Motor neuron (in vitro differentiated cells): Measurements from ENCODE around the gene CACNA1S. TPM values are rescaled to one million over a fixed set of nuclear protein-coding genes. Genes with fewer than 3 reads are reported as not detected.
A peak's percentile ranks its signal among the peaks of the same experiment; 100 is the strongest.

ENCODE experiments used
- ATAC-seq, 8 experiments: fragments of 200-7000 bp; cut with Tn5 transposase; replicated peaks in 6 of 8; 2 replicates each; pipeline ENCODE4 v1.8.0; 2021; ENCODE audit warnings: mild to moderate bottlenecking in 8 of 8, moderate library complexity in 8 of 8
- H3K27ac ChIP-seq, 2 donors: fragments of 250-450 bp; sonication (Bioruptor Pico); 2 replicates each; pipeline ENCODE4 v1.9.0; 2021; ENCODE audit warnings: antibody characterized with exemption in 2 of 2, mild to moderate bottlenecking in 2 of 2, moderate library complexity in 1 of 2
- H3K4me1 ChIP-seq, 2 donors: fragments of 250-450 bp; sonication (Bioruptor Pico); replicated peaks in 1 of 2; 2 replicates each; pipeline ENCODE4 v1.6.1; 2021; ENCODE audit warnings: antibody characterized with exemption in 2 of 2, mild to moderate bottlenecking in 2 of 2, moderate library complexity in 1 of 2
- H3K4me3 ChIP-seq, 5 donors: fragments of 250-450 bp; sonication (Bioruptor Pico); 2 replicates each; pipeline ENCODE4 v1.9.0; 2021; ENCODE audit warnings: antibody characterized with exemption in 5 of 5, mild to moderate bottlenecking in 5 of 5, moderate library complexity in 4 of 5
- WGBS, 10 experiments: fragments of 450-650 bp; shearing (Covaris generic); methylation state at CpG; one replicate each; pipeline ENCODE4 v1.0.0; 2022; 5-methylcytosine and 5-hydroxymethylcytosine counted together
- in situ Hi-C, 9 experiments: fragments of 400-800 bp; cut with MboI; loops; one replicate each; pipeline ENCODE4 v1.15.0; 2021; ENCODE audit warnings: low sequenced_read_pairs in 9 of 9, low pct_unique_long_range_greater_than_20kb in 2 of 9; ENCODE audit not compliant: unreplicated experiment in 9 of 9
- total RNA-seq, 8 experiments: library from RNA; unstranded; fragments of 300-600 nt; gene quantifications; 2 replicates each; pipeline versions ENCODE4 v1.2.3 to v1.2.4, GENCODE V29; 2022

CACNA1S gene
- total RNA-seq, 8 experiments from 2014 or later: under 0.01 to 0.09 (median 0.04) TPM; not detected in 4

DNA sequence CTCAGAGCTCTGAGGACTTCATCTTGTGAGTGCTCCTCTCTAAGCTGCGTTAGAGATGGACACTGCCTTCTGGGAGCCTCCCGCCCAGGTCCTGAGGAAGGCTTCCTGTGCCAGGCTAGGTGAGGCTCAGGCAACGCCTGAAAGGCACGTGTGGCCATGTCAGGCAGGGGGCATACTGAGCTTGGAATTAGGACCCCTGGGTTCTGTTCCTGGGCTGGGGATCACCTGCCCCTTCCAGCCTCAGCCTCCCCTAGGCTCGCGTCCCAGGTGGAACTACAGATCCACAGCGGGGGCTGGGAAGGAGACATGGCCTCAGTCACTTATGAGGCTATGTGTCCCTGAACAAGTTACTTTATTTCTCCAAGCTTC lies 24.8 kb upstream of the CACNA1S start:
- in situ Hi-C loops: no loop called here
- 90 to 100% (median 100%) methylated on average over 2 to 7 of the region's 7 CpGs; no CpG with 5 or more reads in 5 of the 10 experiments for WGBS, 10 experiments
- Histone ChIP-seq H3K4me1 (no peaks in the 10 kb centered on the region), H3K27ac (no peak overlapping the region), H3K4me3 (no peak overlapping the region)
- no peak for ATAC-seq

DNA sequence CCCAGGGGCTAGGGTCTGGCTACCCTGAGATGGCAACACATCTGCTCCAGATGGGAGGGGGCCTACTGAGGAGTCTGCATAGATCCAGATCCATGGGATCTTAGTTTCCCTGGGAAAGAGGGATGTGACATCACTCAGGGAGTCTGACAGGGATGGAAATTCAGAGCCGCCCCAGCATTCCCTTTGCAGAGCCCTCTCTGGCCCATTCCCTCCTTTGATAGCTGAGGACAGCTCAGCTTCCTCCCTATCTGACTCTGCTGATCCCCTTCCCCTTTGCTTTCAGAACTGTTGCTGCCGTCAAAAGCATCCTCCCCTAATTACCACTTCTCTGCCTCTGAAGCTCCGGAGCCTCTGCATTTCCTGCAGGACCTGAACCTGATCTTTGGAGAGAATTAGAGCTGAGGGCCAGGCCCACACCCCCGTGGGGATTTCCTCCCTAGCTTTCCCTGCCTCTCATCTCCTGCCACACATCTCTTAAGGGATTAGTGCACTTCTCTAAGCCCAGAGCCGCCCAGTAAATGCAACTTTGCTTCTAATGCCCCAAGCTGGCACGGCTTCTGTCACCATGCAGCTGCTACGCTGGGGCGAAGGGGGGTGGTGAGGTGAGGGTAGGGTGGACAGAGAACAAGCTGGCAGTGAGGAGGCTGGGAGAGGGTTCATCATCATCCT lies 24.3 kb upstream of the CACNA1S start:
- in situ Hi-C loops: no loop called here
- H3K4me3 ChIP-seq: no peak overlapping the region
- no peak for ATAC-seq
- no peak overlapping the region for H3K27ac ChIP-seq
- no peaks in the 10 kb centered on the region for H3K4me1 ChIP-seq
- 40 to 100% (median 84%) methylated on average over 1 to 6 of the region's 8 CpGs; no CpG with 5 or more reads in 2 of the 10 experiments for WGBS, 10 experiments

DNA sequence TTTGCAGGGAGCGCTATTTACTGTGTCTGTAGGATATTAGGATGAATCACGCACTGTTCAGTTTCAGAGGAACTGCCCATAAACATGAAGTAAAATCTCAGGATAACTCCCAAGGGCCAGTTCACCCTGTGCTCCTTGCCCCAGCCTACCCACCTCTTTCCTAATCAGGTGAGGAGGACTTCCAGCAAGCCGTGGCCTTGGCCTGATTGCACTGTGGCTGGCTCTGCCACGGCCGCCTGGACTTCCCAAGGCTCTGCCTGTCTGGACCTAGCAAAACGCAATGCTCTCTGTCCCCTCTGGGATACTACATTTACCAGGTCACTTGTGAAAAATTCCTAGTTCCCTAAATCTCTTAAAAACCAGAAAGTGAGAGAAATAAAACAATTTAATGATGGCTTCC lies 22.2 kb upstream of the CACNA1S start:
- no peaks in the 10 kb centered on the region for H3K4me1 ChIP-seq
- in situ Hi-C loops: no loop called here
- no peak for ATAC-seq
- 89 to 100% (median 97%) methylated on average over 2 to 6 of the region's 6 CpGs; no CpG with 5 or more reads in 3 of the 10 experiments for WGBS, 10 experiments
- H3K4me3 ChIP-seq: no peak overlapping the region
- no peak overlapping the region for H3K27ac ChIP-seq

DNA sequence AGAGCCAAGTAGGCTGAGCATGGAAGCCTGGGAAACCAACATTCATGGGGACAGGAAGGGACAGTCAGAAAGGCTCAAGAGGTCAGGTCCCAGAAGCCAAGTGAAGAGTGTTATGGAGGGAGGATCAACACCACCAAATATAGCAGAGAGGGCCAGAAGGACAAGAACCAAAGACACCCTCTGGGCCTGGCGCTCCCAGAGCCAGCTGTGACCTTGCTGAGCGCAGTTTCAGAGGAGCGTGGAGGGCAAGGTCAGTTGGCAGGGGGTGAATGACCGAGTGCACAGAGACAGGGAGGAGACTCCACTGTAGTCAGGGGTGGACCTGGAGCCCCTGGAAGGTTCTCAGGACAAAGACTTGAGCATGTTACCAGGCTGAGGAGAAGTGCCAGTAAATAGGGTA lies 19.2 kb upstream of the CACNA1S start:
- WGBS, 10 experiments: 49 to 100% (median 84%) methylated on average over 1 to 4 of the region's 4 CpGs; no CpG with 5 or more reads in 4 of the 10 experiments
- no peak for ATAC-seq
- in situ Hi-C loops: no loop called here
- H3K27ac ChIP-seq: no peak overlapping the region
- no peak overlapping the region for H3K4me3 ChIP-seq
- H3K4me1 ChIP-seq: no peaks in the 10 kb centered on the region

DNA sequence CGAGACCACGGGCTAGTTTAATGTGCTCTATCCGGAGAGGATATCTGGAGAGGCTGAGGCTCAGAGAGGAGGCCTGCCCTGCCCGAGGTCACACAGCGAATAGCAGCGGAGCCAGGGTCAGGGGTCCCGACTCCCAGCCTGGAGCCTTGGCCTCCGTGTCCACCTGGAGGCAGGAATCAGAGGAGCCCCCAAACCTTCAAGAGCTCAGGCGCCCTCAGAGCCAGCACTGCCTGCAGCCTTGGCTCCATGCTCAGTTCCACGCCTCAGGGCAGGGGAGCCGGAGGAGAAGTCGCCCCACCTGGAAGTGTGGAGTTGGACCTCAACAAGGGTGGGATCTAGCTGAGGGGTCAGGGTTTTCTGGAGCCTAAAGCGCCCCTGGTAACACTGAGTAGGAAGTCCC lies 16.7 kb upstream of the CACNA1S start:
- no peak overlapping the region for H3K4me3 ChIP-seq
- WGBS, 10 experiments: 33 to 100% (median 89%) methylated on average over 1 to 13 of the region's 13 CpGs; no CpG with 5 or more reads in 2 of the 10 experiments
- ATAC-seq: no peak
- no peaks in the 10 kb centered on the region for H3K4me1 ChIP-seq
- no peak overlapping the region for H3K27ac ChIP-seq
- in situ Hi-C loops: no loop called here

DNA sequence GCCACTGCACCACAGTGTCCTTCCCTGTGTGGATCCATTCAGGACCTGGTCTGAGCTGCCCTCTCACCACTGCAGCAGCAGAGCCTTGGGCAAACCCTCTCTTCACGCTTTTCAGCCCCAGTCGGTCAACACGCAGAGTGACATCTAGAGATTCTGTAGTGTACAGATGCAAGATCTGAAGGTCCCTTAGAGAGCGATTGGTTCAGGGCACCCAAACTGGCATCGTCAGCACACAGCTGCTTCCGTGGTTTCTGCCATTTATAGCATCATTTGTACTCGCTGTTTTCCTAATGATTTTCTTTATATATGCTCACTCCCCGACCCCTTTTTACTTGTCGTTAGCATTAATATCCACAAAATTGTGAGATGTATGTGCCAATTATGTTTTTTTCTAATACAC lies 16.2 kb upstream of the CACNA1S start:
- no peaks in the 10 kb centered on the region for H3K4me1 ChIP-seq
- WGBS, 10 experiments: 17 to 100% (median 90%) methylated on average over 1 to 9 of the region's 9 CpGs
- in situ Hi-C loops: no loop called here
- no peak overlapping the region for H3K27ac ChIP-seq
- H3K4me3 ChIP-seq: no peak overlapping the region
- ATAC-seq: peak in 2 of 8 experiments; percentile 4 to 17

DNA sequence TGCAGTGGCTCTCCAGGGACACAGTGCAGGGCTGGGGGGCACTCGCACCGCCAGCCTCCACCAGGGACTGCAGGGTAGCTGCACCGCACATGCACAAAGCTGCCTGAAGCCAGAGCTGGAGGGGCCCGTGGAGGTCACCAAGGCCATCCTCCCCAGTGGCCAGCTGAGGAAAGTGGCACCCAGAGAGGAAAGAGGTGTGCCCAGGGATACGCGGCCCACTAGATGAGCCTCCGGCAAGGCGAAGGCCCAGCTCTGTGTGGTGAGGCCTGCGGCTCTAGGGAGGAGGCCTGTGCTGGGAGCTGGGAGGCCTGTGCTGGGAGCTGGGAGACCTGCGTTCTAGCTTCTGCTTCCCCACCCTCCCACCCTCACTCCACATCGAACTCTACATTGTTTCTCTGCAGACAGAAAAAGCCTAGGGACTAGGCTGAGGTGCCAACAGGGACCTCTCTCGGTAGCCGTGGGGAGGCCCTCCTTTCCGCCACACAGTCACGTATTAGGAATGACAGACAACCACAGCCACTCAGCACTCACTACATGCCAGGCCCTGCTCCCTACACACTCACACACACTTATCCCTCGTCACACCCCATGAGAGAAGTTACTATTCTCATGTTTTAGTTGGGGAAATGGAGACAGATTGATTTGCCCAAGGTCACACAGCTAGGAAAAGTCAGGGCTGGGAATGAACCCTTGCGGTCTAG lies 15.7 kb upstream of the CACNA1S start:
- peak in 5 of 8 experiments; percentile 20 to 49 (median 26) for ATAC-seq
- Histone ChIP-seq H3K27ac (no peak overlapping the region), H3K4me1 (no peaks in the 10 kb centered on the region), H3K4me3 (no peak overlapping the region)
- in situ Hi-C loops: no loop called here
- 55 to 100% (median 86%) methylated on average over 3 to 4 of the region's 17 CpGs; no CpG with 5 or more reads in 7 of the 10 experiments for WGBS, 10 experiments

DNA sequence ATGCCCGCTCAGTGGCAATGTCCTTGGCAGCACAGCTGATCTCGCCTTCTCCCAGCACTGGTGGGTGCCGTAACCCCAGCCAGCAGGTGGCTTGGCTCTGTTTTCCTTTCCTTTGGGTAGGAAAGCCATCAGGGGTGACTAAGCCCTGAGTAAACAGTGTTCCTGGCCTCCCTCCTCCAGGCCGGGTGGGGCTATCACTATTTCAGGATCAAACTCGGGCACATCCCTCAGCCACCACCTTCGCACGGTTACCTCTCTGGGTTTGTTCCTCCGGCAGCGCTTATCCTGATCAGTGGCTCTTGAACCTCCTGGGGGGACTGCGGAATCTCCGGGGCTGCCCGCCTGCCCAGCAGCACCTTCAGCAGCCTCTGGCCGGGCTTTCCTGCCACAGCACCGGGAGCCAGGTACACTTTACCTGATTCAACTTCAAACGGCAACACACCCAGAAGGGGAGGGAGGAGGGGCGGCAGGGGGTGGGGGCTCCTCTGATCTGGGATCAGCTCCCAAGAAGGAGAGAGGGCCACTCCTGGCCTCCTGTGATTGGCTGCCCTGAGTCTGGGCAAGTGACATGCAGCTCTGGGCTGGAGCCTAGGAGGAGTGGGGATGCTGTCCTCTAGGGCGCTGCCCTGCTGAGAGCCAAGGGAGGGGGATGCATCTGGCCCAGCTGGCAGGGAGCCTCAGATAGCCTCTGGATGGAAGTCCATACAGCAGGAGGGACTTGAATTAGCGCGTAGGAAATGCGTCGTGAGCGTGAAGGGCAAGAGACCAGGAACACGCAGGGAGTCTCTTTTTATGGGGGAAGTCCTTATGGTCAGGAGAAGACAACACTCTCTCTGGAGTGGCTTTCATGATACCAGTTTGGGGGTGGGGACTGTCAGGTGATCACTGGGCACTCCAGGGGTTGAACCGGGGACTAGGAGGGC lies 14.9 kb upstream of the CACNA1S start, which contains the start of gene ASCL5:
TSS of gene ASCL5 (minus strand) at position 353 of the 923 bp plus-strand sequence. CDS start 11,812 bp downstream, outside the sequence.
- peak in 6 of 8 experiments; percentile 4 to 63 (median 32) for ATAC-seq
- H3K4me1 ChIP-seq: no peaks in the 10 kb centered on the region
- no peak within 1 kb of the TSS for H3K27ac ChIP-seq
- 31 to 100% (median 82%) methylated on average over 1 to 10 of the region's 24 CpGs; no CpG with 5 or more reads in 2 of the 10 experiments for WGBS, 10 experiments
- in situ Hi-C loops: no loop called here
- no peak within 1 kb of the TSS for H3K4me3 ChIP-seq

DNA sequence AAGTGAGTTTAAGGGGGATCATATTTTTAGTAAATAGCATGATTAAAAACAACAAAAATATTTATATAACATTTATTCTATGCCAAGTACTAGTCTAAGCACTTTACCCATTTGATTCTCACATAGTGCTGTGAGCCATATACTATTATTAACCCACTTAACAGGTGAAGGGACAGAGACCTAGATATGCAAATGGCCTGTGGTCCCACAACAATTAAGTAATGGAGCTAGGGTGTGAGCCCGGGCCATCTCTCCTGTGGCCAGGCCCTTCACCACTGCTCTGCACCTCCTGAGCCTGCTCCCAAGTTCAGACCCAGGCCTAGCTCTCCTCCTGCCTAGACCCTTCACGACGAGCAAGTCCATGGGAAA lies 14.2 kb upstream of the CACNA1S start:
- no peak for ATAC-seq
- Histone ChIP-seq H3K4me1 (no peaks in the 10 kb centered on the region), H3K27ac (no peak overlapping the region), H3K4me3 (no peak overlapping the region)
- in situ Hi-C loops: no loop called here
- WGBS, 10 experiments: 62 to 100% (median 79%) methylated on average over 1 to 3 of the region's 3 CpGs; no CpG with 5 or more reads in 4 of the 10 experiments

DNA sequence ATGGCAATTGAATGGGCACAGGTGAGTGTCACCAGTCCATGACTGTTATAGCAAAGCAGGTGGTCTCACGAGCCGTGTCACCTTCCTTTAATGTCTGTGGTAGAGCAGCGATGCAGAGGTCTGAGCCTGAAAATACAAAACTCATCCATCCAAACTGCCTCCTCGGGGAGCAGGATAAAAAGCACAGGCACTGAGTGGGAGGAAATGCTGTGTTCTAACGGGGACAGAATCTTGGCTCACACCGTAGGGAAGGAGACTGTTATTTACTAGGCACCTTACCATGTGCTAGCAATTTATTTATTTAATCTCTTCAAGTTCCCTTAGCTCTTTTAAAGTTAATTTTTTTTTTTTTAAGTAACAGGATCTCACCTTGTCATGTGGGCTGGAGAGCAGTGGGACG lies 13.6 kb upstream of the CACNA1S start:
- ATAC-seq: no peak
- Histone ChIP-seq H3K4me3 (no peak overlapping the region), H3K4me1 (no peaks in the 10 kb centered on the region), H3K27ac (no peak overlapping the region)
- in situ Hi-C loops: no loop called here
- 40 to 100% (median 63%) methylated on average over 1 to 7 of the region's 7 CpGs for WGBS, 10 experiments

DNA sequence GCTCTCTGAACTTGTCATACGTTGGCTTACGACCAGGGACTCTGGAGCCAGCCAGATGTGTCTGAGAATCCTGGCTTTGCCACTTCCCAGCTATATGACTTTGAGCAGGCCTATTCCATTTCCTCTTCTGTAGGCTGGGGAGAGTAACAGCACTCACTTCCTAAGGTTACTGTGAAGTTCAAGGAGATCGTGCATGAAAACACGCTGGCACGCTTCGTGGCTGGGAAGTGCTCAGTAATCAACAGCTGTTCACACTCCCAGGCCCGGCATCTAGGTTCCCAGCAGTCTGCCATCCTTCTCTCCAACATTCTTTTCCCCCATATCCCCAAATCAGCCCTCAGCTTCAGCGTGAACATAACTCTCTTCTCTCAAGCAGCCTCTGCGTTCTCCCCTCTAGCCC lies 12.8 kb upstream of the CACNA1S start:
- ATAC-seq: no peak
- in situ Hi-C loops: no loop called here
- Histone ChIP-seq H3K4me3 (no peak overlapping the region), H3K27ac (no peak overlapping the region), H3K4me1 (no peaks in the 10 kb centered on the region)
- 57 to 90% (median 75%) methylated on average over 2 to 9 of the region's 9 CpGs; no CpG with 5 or more reads in 2 of the 10 experiments for WGBS, 10 experiments

DNA sequence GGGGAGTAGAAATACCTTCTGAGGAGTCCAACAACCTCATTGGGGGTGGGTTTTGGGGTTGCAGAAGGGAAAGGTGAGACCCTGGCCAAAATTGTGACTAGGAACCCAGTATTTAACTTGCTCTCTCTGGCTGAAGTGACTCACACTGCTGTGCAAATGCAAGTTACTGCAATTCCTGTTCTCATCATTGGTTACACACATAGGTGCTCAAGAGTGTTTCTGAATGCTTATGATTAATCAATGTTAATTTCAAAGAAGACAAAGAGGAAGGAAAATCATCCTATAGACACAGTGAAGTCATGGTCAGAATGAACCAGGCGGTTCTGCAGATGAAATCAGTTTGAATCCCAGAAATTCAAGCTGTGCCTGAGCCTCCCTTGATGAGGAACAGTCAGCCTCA lies 11.6 kb upstream of the CACNA1S start:
- ATAC-seq: peak in 5 of 8 experiments; percentile 7 to 23 (median 8)

More for the DNA sequence above, 11.6 kb upstream of the CACNA1S start:
- 67 to 92% (median 80%) methylated on average over 1 of the region's 1 CpG; no CpG with 5 or more reads in 5 of the 10 experiments for WGBS, 10 experiments
- no peak overlapping the region for H3K27ac ChIP-seq
- peaks cover 0 to 3% of the 10 kb centered on the region in 2 donors for H3K4me1 ChIP-seq
- in situ Hi-C loops: loop anchor here in 3 of 9 experiments (25.0 kb wide), 2 partner anchors 137 to 162 kb away; no protein-coding TSS in a partner anchor
- H3K4me3 ChIP-seq: no peak overlapping the region
